GM12878 (cell line): ENCODE measurements around the gene CDH4. TPM values are rescaled to one million over a fixed set of nuclear protein-coding genes. Genes with fewer than 3 reads are reported as not detected.
"Not testable (repeated sequence)": the region's sequence is repeated elsewhere in the genome, so short reads cannot be mapped to it uniquely, and the experiment has no call there.

Experiments
- ATAC-seq: fragments of 200-7000 bp; cut with Tn5 transposase; 3 replicates; pipeline ENCODE4 v1.9.1; 2020; ENCODE audit warnings: mild to moderate bottlenecking, moderate library complexity
- BruUV-seq: library from RNA; stranded (reverse); fragments of 400-500 nt; replicated peaks from 2 replicates; lab custom pipeline; 2021; lab: Mats Ljungman, UMichigan
- CTCF ChIA-PET: fragments of 300-600 bp; sonication (Branson Sonifier 250); formaldehyde crosslinking; extraction: SDS; loops from one replicate; lab custom pipeline; 2021; ENCODE audit warnings: inconsistent platforms; lab: Yijun Ruan, JAX
- POLR2A ChIA-PET: fragments of 350-600 bp; formaldehyde crosslinking; extraction: SDS; loops from one replicate; lab custom pipeline; 2021; ENCODE audit warnings: inconsistent platforms; lab: Charles Lee
- RAD21 ChIA-PET: fragments of 300-600 bp; sonication (Branson Sonifier 250); formaldehyde crosslinking; loops from one replicate; lab custom pipeline; 2023; ENCODE audit warnings: antibody characterized with exemption; ENCODE audit not compliant: unreplicated experiment; lab: Charles Lee
- SMC1A ChIA-PET: fragments of 300-600 bp; sonication (Branson Sonifier 250); formaldehyde crosslinking; loops from one replicate; lab custom pipeline; 2023; ENCODE audit not compliant: unreplicated experiment, uncharacterized antibody; lab: Charles Lee
- DNase-seq: peaks from one replicate; pipeline ENCODE4 v3.0.0-alpha.2; 2011; ENCODE audit warnings: low read depth, low spot score
- FAIRE-seq: peaks from 3 replicates; lab custom pipeline; 2011; peaks lifted over from hg19 to GRCh38; lab: Jason Lieb, UNC
- H2AFZ ChIP-seq: 2 replicates; pipeline ENCODE4 v1.6.0; 2011; ENCODE audit warnings: low read depth, low read length, control low read depth; ENCODE audit not compliant: control insufficient read depth
- H3K27ac ChIP-seq: 2 replicates; pipeline ENCODE4 v1.5.1; 2011; ENCODE audit warnings: control low read depth; ENCODE audit not compliant: control insufficient read depth, insufficient read depth
- H3K27me3 ChIP-seq, 2 experiments: replicated peaks in 1 of 2; 2 replicates each; pipeline versions ENCODE4 v1.6.0 to v1.6.1; 2011; ENCODE audit warnings: low read length in 1 of 2; ENCODE audit not compliant: control insufficient read depth in 2 of 2, insufficient read depth in 2 of 2
- H3K36me3 ChIP-seq, 2 experiments: 2 replicates each; pipeline ENCODE4 v1.5.1; 2011; ENCODE audit warnings: low read length in 1 of 2; ENCODE audit not compliant: control insufficient read depth in 2 of 2, insufficient read depth in 2 of 2
- H3K4me1 ChIP-seq: 2 replicates; pipeline ENCODE4 v1.6.1; 2011; ENCODE audit warnings: mild to moderate bottlenecking, low read length, moderate library complexity, mixed read lengths; ENCODE audit not compliant: control insufficient read depth, insufficient read depth
- H3K4me2 ChIP-seq: 2 replicates; pipeline ENCODE4 v1.6.0; 2011; ENCODE audit warnings: control low read depth; ENCODE audit not compliant: control insufficient read depth, insufficient read depth
- H3K4me3 ChIP-seq: fragments of 200-600 bp; sonication (generic); 2 replicates; pipeline ENCODE4 v1.5.1; 2016
- H3K79me2 ChIP-seq: 2 replicates; pipeline ENCODE4 v1.6.0; 2011; ENCODE audit warnings: low read length; ENCODE audit not compliant: control insufficient read depth, insufficient read depth
- H3K9ac ChIP-seq: 2 replicates; pipeline ENCODE4 v1.8.0; 2011; ENCODE audit warnings: low read length, control low read depth, mixed read lengths; ENCODE audit not compliant: control insufficient read depth, insufficient read depth
- H3K9me3 ChIP-seq: replicated peaks from 3 replicates; pipeline ENCODE4 v1.5.1; 2011; ENCODE audit warnings: mild to moderate bottlenecking, low read length; ENCODE audit not compliant: control insufficient read depth, insufficient read depth
- H4K20me1 ChIP-seq: 2 replicates; pipeline ENCODE4 v1.6.0; 2011; ENCODE audit not compliant: control insufficient read depth, insufficient read depth
- FOS ChIP-seq: IDR thresholded peaks from 3 replicates; pipeline ENCODE4 v1.6.1; 2011; ENCODE audit warnings: borderline replicate concordance; ENCODE audit not compliant: insufficient read length; ENCODE audit errors: extremely low read depth
- HSF1 ChIP-seq: fragments of 150-350 bp; IDR thresholded peaks from 2 replicates; pipeline ENCODE4 v1.6.1; 2014; ENCODE audit warnings: mild to moderate bottlenecking, low read depth, low read length
- NRF1 ChIP-seq: conservative IDR thresholded peaks from 2 replicates; pipeline ENCODE4 v1.6.1; 2011; ENCODE audit warnings: mild to moderate bottlenecking, low read depth, low read length, improper control_type of control experiment
- RAD51 ChIP-seq: fragments of 450-650 bp; IDR thresholded peaks from 2 replicates; pipeline ENCODE4 v1.6.1; 2016; ENCODE audit warnings: moderate library complexity, mild to moderate bottlenecking, inconsistent platforms
- STAT3 ChIP-seq: IDR thresholded peaks from 2 replicates; pipeline ENCODE4 v1.6.1; 2011; ENCODE audit warnings: low read depth, low read length, improper control_type of control experiment
- TCF3 ChIP-seq: IDR thresholded peaks from 2 replicates; pipeline ENCODE4 v1.6.1; 2012; ENCODE audit warnings: low read depth, mild to moderate bottlenecking, low read length, borderline replicate concordance; ENCODE audit not compliant: insufficient read depth
- ZBED1 ChIP-seq: IDR thresholded peaks from 2 replicates; pipeline ENCODE4 v1.6.1; 2016; ENCODE audit warnings: borderline replicate concordance
- WGBS: methylation state at CpG from one replicate; pipeline ENCODE4 v1.1.6; 2016; ENCODE audit warnings: low lambda C conversion rate; ENCODE audit not compliant: insufficient replicate concordance, insufficient coverage; ENCODE audit errors: missing lambda C conversion rate; 5-methylcytosine and 5-hydroxymethylcytosine counted together
- in situ Hi-C: fragments of 300-500 bp; cut with MboI; formaldehyde crosslinking; loops from 9 replicates; pipeline ENCODE4 v1.14.3; 2018; ENCODE audit warnings: mixed read lengths
- intact Hi-C: fragments of 100-400 bp; cut with micrococcal nuclease; formaldehyde crosslinking; loops from one replicate; pipeline ENCODE4 v1.14.2; 2022; ENCODE audit not compliant: unreplicated experiment
- polyA plus RNA-seq, 11 experiments: library from polyadenylated mRNA; depleted of rRNA in 4 of 11; unstranded in 6 of 11; stranded (reverse) in 5 of 11; fragments of >200 nt; fragmentation: Nextera tagmentation in 4 of 11; fragmentation: Illumina TruSeq in 1 of 11; extraction: Ambion mirVana in 4 of 11; extraction: Trizol in 1 of 11; gene quantifications; 1 replicate in 1 of 11; 2 replicates in 10 of 11; pipeline versions ENCODE4 v1.2.1 to v1.2.3, GENCODE V29; 2011 to 2016; ENCODE audit warnings: inconsistent platforms in 2 of 11, missing spikeins in 2 of 11, low read depth in 1 of 11
- total RNA-seq, 4 experiments: library from RNA; depleted of rRNA in 3 of 4; stranded (reverse); fragments of >200 nt in 3 of 4; fragmentation: Illumina TruSeq in 1 of 4; extraction: Trizol in 1 of 4; gene quantifications; 2 replicates each; pipeline versions ENCODE4 v1.2.1 to v1.2.3, GENCODE V29; 2013 to 2021
- TF ChIP-seq, protein P1 (sequence below): fragments of 450-650 bp; formaldehyde crosslinking; IDR thresholded peaks from 2 replicates; pipeline ENCODE4 v1.4.0; 2022; ENCODE audit warnings: mild to moderate bottlenecking, moderate library complexity
- TF ChIP-seq, protein P2 (sequence below): IDR thresholded peaks from 2 replicates; pipeline ENCODE4 v1.6.1; 2012; ENCODE audit warnings: mild to moderate bottlenecking, low read depth, low read length

CDH4 gene
- total and polyA plus RNA-seq, 10 of the 15 experiments (the other 5 are each of a cell fraction or from before 2014, with no cell fraction given): not detected

DNA sequence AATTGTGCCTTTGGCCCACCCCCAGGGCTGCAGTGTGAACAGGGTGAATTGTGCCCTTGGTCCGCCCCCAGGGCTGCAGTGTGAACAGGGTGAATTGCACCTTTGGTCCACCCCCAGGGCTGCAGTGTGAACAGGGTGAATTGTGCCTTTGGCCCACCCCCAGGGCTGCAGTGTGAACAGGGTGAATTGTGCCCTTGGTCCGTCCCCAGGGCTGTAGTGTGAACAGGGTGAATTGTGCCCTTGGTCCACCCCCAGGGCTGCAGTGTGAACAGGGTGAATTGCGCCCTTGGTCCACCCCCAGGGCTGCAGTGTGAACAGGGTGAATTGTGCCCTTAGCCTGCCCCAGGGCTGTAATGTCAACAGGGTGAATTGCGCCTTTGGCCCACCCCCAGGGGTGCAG, 602.5 kb downstream of the CDH4 start:
- in situ Hi-C loops, POLR2A ChIA-PET, H4K20me1 ChIP-seq, H3K9me3 ChIP-seq, H3K79me2 ChIP-seq, DNase-seq, H3K9ac ChIP-seq, H3K4me2 ChIP-seq, BruUV-seq, SMC1A ChIA-PET, FAIRE-seq, RAD21 ChIA-PET, H3K27me3 ChIP-seq, H3K36me3 ChIP-seq, intact Hi-C loops, H2AFZ ChIP-seq, ATAC-seq, H3K4me3 ChIP-seq, H3K27ac ChIP-seq, CTCF ChIA-PET, H3K4me1 ChIP-seq: not testable (repeated sequence)
- WGBS: 44% methylated on average over 3 of the region's 4 CpGs

DNA sequence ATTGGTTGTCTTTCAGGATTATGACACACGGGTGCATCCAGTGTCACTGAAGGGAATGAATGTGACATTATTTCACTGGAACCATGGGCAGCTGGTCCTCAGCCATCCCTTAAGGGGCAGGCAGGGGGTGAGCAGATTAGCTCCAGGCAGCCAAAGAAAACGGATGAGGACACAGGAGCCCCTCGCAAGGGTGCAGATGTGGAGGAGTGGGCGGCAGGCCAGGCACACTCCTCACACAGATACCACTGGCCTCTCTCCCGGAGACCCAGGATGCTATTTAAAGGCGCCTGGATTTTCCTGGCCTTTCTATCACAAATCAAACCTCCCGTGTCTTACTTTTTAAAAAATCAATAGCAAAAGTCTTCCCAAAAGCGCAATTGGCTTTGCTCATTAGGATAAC, 603.2 kb downstream of the CDH4 start:
- FAIRE-seq (no peak), DNase-seq (no peak), ATAC-seq (no peak)
- H3K36me3 ChIP-seq: no peaks in the 10 kb centered on the region
- H3K4me1 ChIP-seq: no peaks in the 10 kb centered on the region
- ChIA-PET RAD21 (no interaction called here), POLR2A (no interaction called here), CTCF (no interaction called here), SMC1A (no interaction called here)
- no peak overlapping the region for H2AFZ ChIP-seq
- no peaks in the 10 kb centered on the region; a peak in 1 of 4 replicates for H3K27me3 ChIP-seq
- H3K27ac ChIP-seq: no peak overlapping the region
- H3K4me3 ChIP-seq: no peak overlapping the region
- in situ Hi-C loops: loop anchor here (5.0 kb wide), 1 partner anchor 52 kb away; no protein-coding TSS in a partner anchor
- no peaks in the 10 kb centered on the region for H3K79me2 ChIP-seq
- H3K9ac ChIP-seq: no peak overlapping the region
- no TSS peak for BruUV-seq
- H3K4me2 ChIP-seq: no peak overlapping the region
- H4K20me1 ChIP-seq: no peaks in the 10 kb centered on the region
- H3K9me3 ChIP-seq: no peaks in the 10 kb centered on the region
- intact Hi-C loops: no loop called here
- WGBS: 50% methylated on average over 8 of the region's 8 CpGs
- TF ChIP-seq STAT3 (no peak), RAD51 (no peak), HSF1 (no peak), FOS (no peak), TCF3 (no peak), NRF1 (no peak), ZBED1 (no peak)
- TF ChIP-seq, protein P1, sequence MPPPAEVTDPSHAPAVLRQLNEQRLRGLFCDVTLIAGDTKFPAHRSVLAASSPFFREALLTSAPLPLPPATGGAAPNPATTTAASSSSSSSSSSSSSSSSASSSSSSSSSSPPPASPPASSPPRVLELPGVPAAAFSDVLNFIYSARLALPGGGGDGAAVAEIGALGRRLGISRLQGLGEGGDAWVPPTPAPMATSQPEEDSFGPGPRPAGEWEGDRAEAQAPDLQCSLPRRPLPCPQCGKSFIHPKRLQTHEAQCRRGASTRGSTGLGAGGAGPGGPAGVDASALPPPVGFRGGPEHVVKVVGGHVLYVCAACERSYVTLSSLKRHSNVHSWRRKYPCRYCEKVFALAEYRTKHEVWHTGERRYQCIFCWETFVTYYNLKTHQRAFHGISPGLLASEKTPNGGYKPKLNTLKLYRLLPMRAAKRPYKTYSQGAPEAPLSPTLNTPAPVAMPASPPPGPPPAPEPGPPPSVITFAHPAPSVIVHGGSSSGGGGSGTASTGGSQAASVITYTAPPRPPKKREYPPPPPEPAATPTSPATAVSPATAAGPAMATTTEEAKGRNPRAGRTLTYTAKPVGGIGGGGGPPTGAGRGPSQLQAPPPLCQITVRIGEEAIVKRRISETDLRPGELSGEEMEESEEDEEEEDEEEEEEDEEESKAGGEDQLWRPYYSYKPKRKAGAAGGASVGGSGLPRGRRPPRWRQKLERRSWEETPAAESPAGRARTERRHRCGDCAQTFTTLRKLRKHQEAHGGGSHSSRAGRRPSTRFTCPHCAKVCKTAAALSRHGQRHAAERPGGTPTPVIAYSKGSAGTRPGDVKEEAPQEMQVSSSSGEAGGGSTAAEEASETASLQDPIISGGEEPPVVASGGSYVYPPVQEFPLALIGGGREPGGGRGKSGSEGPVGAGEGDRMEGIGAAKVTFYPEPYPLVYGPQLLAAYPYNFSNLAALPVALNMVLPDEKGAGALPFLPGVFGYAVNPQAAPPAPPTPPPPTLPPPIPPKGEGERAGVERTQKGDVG (CRISPR knock-in tag): no peak
- TF ChIP-seq, protein P2, sequence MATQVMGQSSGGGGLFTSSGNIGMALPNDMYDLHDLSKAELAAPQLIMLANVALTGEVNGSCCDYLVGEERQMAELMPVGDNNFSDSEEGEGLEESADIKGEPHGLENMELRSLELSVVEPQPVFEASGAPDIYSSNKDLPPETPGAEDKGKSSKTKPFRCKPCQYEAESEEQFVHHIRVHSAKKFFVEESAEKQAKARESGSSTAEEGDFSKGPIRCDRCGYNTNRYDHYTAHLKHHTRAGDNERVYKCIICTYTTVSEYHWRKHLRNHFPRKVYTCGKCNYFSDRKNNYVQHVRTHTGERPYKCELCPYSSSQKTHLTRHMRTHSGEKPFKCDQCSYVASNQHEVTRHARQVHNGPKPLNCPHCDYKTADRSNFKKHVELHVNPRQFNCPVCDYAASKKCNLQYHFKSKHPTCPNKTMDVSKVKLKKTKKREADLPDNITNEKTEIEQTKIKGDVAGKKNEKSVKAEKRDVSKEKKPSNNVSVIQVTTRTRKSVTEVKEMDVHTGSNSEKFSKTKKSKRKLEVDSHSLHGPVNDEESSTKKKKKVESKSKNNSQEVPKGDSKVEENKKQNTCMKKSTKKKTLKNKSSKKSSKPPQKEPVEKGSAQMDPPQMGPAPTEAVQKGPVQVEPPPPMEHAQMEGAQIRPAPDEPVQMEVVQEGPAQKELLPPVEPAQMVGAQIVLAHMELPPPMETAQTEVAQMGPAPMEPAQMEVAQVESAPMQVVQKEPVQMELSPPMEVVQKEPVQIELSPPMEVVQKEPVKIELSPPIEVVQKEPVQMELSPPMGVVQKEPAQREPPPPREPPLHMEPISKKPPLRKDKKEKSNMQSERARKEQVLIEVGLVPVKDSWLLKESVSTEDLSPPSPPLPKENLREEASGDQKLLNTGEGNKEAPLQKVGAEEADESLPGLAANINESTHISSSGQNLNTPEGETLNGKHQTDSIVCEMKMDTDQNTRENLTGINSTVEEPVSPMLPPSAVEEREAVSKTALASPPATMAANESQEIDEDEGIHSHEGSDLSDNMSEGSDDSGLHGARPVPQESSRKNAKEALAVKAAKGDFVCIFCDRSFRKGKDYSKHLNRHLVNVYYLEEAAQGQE: no peak
